ENCODE measurements around the gene SLC25A42.

GRCh38 chr19:19057720-19058119 is 6.1 kb upstream of the SLC25A42 start:
- TF ChIP-seq CTCF (IDR thresholded peaks at IDR 0.05) (no peak), EZH2 (IDR thresholded peaks at IDR 0.05; ENCODE audit: borderline replicate concordance, insufficient read depth, low read depth, low read length, poor library complexity, severe bottlenecking) (no peak)
